Upper lobe of right lung (tissue), 1 donor: ENCODE measurements around the gene CTSS. TPM values are rescaled to one million over a fixed set of nuclear protein-coding genes. Genes with fewer than 3 reads are reported as not detected.

Source experiments
- ATAC-seq: fragments of 200-7000 bp; cut with Tn5 transposase; one replicate; pipeline ENCODE4 v1.9.1; 2020; ENCODE audit warnings: mild to moderate bottlenecking, moderate library complexity
- DNase-seq: peaks from one replicate; pipeline ENCODE4 v3.0.0-alpha.2; 2020
- H3K27ac ChIP-seq: fragments of 200-600 bp; one replicate; pipeline ENCODE4 v1.8.0; 2022
- H3K27me3 ChIP-seq: fragments of 200-600 bp; one replicate; pipeline ENCODE4 v1.8.0; 2022; ENCODE audit warnings: mild to moderate bottlenecking
- H3K36me3 ChIP-seq: fragments of 200-600 bp; one replicate; pipeline ENCODE4 v1.8.0; 2022
- H3K4me1 ChIP-seq: fragments of 200-600 bp; one replicate; pipeline ENCODE4 v1.8.0; 2022
- H3K4me3 ChIP-seq: fragments of 200-600 bp; one replicate; pipeline ENCODE4 v1.8.0; 2022; ENCODE audit warnings: mild to moderate bottlenecking
- H3K9me3 ChIP-seq: fragments of 200-600 bp; one replicate; pipeline ENCODE4 v1.8.0; 2022
- CTCF ChIP-seq: fragments of 200-600 bp; IDR thresholded peaks from one replicate; pipeline ENCODE4 v1.8.0; 2022; ENCODE audit warnings: antibody characterized with exemption
- intact Hi-C: fragments of 100-400 bp; cut with DNase I; formaldehyde crosslinking; loops from one replicate; pipeline ENCODE4 v1.11.0; 2022
- total RNA-seq: library from RNA; stranded (reverse); fragmentation: NEBNext Ultra II Directional; extraction: Animal tissue kit (Norgen Biotek cat#: 25700); gene quantifications from one replicate; pipeline ENCODE4 v1.2.1, GENCODE V29; 2021
- donor health status: DM: no; HTN: yes; CAD: no; lungs with severe emphysema.

Gene CTSS
- total RNA-seq, 1 donor from 2014 or later, result 533 TPM

DNA sequence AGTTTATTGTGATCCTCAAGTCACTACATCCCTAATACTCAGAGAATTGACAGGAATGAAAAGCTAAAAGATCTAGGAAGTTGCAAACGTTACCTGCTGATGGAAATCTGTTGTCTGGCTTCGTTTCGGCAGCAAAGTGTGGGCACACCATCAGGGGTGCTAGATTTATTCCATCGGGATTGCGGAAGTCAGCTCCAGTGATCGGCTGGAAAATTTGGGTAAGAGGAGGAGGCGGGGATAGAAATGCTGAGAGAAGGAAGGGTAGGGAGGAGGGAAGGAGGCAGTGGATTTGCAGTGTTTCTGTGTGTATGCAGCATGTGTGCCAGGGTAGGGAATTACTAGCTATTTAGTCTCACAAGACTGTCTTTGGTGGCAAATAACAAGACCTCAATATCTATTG is 42.5 kb upstream of the CTSS start, which contains the start of gene CTSK:
Gene CTSK (minus strand): TSS at position 140 of the 400 bp plus-strand sequence. CDS start 1,455 bp downstream, outside the sequence.
- DNase-seq, result no peak
- Histone ChIP-seq H3K9me3 (no peaks in the 10 kb centered on the region), H3K4me1 (no peaks in the 10 kb centered on the region), H3K27ac (no peak within 1 kb of the TSS), H3K36me3 (peaks cover 35% of the 10 kb centered on the region), H3K27me3 (no peaks in the 10 kb centered on the region), H3K4me3 (peak within 1 kb of the TSS; percentile 39)
- no peak for TF ChIP-seq CTCF
- ATAC-seq, result no peak
- intact Hi-C loops, result no loop called here

DNA sequence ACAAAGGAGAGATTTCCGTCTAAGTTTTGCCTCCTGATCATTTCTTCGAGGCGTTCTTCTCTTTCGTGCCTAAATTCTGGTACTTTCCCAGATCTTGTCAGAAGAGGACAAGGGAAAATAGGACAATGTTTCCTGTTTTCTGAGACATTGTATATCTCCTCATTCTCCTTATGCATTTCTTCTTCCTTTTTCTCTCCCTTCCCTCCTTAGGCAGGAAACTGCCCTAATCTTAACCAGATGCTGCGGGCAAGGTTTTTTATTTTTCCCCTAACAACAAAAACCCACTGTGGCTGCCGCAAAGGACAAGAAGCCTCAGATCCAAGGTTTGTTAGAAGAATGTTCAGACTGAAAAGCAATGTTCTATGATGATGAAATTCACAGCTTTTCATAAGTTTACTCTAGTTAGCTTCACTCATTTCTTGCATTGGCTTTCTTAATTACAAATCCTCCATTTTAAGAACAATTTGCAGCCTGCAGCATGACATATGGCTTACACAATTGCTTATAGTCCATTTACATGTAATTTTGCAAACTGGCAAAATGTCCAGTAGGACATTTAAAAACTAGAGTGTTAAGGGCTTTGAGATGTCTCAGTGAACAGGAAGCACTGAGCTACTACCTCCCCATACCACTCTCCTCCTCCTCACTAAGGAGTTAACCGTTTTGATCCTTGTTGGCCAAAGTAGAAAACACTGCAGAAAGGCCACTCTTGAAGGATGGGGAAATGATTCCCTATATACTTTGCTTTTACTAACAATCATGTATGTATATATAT is 41.9 kb upstream of the CTSS start:
- no peaks in the 10 kb centered on the region for H3K27me3 ChIP-seq
- H3K9me3 ChIP-seq, result no peaks in the 10 kb centered on the region
- DNase-seq (no peak), ATAC-seq (no peak)
- intact Hi-C loops, result no loop called here
- no peak for TF ChIP-seq CTCF
- H3K4me1 ChIP-seq, result no peaks in the 10 kb centered on the region
- H3K27ac ChIP-seq, result no peak overlapping the region
- peaks cover 29% of the 10 kb centered on the region for H3K36me3 ChIP-seq
- peak overlapping the region; percentile 39 for H3K4me3 ChIP-seq

DNA sequence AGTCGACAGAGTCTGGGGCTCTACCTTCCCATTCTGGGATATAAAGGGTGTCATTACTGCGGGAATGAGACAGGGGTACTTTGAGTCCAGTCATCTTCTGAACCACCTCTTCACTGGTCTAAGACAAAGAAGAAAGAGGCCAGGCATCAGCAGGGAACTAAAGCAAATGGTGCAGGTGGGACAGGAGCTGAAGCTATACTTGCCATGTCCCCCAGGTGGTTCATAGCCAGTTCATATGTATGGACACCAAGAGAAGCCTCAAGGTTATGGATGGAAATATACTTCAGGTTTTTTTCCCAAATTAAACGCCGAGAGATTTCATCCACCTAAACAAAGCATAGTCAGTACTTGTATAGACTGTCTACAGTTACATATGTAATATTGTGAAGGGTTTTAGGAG is 40.3 kb upstream of the CTSS start:
- H3K9me3 ChIP-seq, result no peaks in the 10 kb centered on the region
- no peak for TF ChIP-seq CTCF
- H3K4me1 ChIP-seq, result no peaks in the 10 kb centered on the region
- H3K36me3 ChIP-seq, result peaks cover 13% of the 10 kb centered on the region
- no peak for DNase-seq
- ATAC-seq, result no peak
- H3K27me3 ChIP-seq, result no peaks in the 10 kb centered on the region
- intact Hi-C loops, result no loop called here
- no peak overlapping the region for H3K27ac ChIP-seq
- no peak overlapping the region for H3K4me3 ChIP-seq

DNA sequence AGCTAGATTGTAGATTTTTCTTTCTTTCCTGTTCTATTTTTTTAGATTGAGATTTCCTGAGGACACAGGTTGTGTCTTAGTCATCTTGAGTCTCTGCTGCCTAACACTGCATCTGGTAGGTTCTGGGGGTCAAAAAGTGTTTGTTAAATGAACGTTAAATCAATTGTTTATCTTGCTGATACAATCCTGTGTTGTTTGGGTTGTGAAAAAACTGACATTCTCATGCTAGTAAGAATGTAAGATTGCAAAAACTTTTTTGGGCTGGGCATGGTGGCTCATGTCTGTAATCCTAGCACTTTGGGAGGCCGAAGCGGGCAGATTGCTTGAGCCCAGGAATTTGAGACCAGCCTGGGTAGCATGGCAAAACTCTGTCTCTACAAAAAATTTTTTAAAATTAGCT is 39.1 kb upstream of the CTSS start:
- H3K27ac ChIP-seq, result no peak overlapping the region
- no peaks in the 10 kb centered on the region for H3K27me3 ChIP-seq
- DNase-seq, result no peak
- no peak for ATAC-seq
- H3K9me3 ChIP-seq, result no peaks in the 10 kb centered on the region
- H3K36me3 ChIP-seq, result peaks cover 9% of the 10 kb centered on the region
- intact Hi-C loops, result no loop called here
- no peaks in the 10 kb centered on the region for H3K4me1 ChIP-seq
- no peak overlapping the region for H3K4me3 ChIP-seq
- TF ChIP-seq CTCF, result no peak

GRCh38 chr1:150799089-150799488 is 33.5 kb upstream of the CTSS start:
- Histone ChIP-seq H3K27me3 (no peaks in the 10 kb centered on the region), H3K27ac (no peak overlapping the region), H3K9me3 (no peaks in the 10 kb centered on the region), H3K4me3 (no peak overlapping the region), H3K36me3 (peaks cover 38% of the 10 kb centered on the region), H3K4me1 (no peaks in the 10 kb centered on the region)
- DNase-seq (no peak), ATAC-seq (no peak)
- no peak for TF ChIP-seq CTCF
- intact Hi-C loops, result no loop called here
